AG09309 (cell line): ENCODE measurements around the gene NFKBIA.

Source experiments
- DNase-seq: peaks from one replicate; pipeline ENCODE4 v3.0.0-alpha.2; 2010; ENCODE audit warnings: low read depth
- H3K4me3 ChIP-seq: 2 replicates; pipeline ENCODE4 v1.5.1; 2011; ENCODE audit warnings: mild to moderate bottlenecking, low read depth, low read length, moderate library complexity; ENCODE audit not compliant: control insufficient read depth
- TF ChIP-seq, protein P1 (sequence below): IDR thresholded peaks from 2 replicates; pipeline ENCODE4 v1.5.1; 2011; ENCODE audit warnings: mild to moderate bottlenecking, low read depth, low read length, inconsistent platforms; ENCODE audit not compliant: insufficient read depth, control insufficient read depth; ENCODE audit errors: missing control alignments

Gene NFKBIA

DNA sequence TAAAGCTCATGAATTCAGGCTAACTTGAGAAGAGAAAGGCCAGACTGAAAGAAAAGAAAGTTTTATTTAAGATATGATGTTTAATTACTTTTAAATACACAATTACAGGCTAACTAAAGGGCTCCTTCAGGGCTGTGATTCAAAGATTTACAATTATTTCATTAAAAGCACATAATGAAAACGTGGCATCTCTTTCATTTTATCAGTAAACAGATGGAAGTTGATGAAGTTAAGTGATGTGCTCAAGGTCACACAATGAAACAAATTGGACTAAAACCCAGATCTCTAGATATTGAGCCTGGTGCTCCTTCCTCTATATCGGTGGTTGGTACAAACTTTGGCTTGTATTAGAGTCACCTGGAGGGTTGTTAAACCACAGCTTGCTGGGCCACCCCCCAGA, 13.5 kb upstream of the NFKBIA start:
- TF ChIP-seq, protein P1, sequence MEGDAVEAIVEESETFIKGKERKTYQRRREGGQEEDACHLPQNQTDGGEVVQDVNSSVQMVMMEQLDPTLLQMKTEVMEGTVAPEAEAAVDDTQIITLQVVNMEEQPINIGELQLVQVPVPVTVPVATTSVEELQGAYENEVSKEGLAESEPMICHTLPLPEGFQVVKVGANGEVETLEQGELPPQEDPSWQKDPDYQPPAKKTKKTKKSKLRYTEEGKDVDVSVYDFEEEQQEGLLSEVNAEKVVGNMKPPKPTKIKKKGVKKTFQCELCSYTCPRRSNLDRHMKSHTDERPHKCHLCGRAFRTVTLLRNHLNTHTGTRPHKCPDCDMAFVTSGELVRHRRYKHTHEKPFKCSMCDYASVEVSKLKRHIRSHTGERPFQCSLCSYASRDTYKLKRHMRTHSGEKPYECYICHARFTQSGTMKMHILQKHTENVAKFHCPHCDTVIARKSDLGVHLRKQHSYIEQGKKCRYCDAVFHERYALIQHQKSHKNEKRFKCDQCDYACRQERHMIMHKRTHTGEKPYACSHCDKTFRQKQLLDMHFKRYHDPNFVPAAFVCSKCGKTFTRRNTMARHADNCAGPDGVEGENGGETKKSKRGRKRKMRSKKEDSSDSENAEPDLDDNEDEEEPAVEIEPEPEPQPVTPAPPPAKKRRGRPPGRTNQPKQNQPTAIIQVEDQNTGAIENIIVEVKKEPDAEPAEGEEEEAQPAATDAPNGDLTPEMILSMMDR: no peak
- no peak overlapping the region for H3K4me3 ChIP-seq
- DNase-seq: no peak

DNA sequence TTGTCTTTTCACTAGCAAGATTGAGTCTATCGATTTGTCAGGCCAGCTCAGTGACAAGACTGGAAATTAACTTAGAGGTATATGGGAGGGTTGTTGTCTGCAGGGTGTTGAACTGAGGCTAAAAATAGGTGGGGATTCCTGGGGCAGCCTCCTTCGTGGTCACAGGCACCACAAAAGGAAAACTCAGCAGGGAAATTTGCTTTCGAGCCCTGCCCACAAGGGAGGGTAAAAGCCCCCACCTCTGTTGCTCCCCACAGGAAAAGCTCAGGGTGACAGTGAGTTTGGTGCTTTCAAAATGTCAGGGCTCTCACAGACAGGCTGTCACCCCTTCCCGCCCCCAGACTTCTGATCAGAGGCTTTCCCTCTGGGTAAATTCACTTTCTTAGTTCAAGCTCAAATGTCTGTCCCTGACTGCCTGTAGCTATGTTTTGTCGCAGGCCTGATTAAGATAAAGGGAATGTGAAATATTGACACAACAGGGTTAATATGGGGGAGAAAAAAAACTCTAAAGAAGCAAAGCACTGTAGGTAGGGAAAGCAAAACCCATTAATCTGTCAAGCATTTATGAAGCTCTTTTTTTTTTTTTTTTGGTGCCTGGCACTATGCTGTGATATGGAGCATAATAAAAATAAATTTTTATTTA, 11.7 kb upstream of the NFKBIA start:
- DNase-seq: no peak
- TF ChIP-seq, protein P1: no peak
- no peak overlapping the region for H3K4me3 ChIP-seq

DNA sequence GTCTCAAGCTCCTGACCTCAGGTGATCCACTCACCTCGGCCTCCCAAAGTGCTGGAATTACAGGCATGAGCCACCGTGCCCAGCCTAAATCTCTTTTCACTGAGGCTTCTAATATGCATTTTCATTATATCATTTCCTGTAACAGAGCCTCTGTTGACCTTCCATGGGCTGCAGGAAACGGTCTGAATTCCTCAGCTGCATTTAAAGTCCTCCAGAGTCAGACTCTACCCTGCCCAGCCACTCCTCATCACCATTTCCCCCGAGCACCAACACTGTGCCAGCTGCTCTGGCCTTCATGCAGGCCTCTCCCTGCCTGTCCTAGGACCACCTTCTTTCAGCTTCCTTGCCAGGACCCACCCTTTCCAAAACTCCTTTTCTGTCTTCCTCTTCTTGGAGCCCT, 9.8 kb upstream of the NFKBIA start:
- TF ChIP-seq, protein P1: no peak
- no peak overlapping the region for H3K4me3 ChIP-seq
- no peak for DNase-seq

GRCh38 chr14:35412272-35413056, 7.9 kb upstream of the NFKBIA start:
- no peak overlapping the region for H3K4me3 ChIP-seq
- TF ChIP-seq, protein P1: no peak
- no peak for DNase-seq

- DNase-seq: no peak
- TF ChIP-seq, protein P1: no peak
- no peak overlapping the region for H3K4me3 ChIP-seq
These were observed 6.3 kb upstream of the NFKBIA start for GRCh38 chr14:35410858-35411257.

DNA sequence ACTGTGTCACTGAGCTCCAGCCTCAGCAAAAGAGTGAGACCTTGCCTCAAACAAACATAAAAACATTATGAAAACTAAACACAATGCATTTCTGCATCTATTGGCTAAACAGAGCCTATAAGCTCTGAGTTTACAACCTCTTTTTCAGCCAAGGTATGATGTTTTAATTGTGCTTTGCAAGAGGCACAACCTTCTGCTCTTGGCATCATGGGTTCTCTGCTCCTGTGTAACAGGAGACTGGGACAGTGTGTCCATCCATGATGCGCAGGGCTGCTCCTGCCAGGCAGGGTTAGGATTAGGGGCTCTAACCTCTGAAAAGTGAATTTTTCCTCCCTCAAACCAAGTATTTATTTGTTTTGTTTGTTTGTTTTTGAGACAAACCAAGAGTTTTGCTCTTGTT, 5.0 kb upstream of the NFKBIA start:
- no peak for DNase-seq
- TF ChIP-seq, protein P1: no peak
- no peak overlapping the region for H3K4me3 ChIP-seq

GRCh38 chr14:35408026-35408425, 3.5 kb upstream of the NFKBIA start:
- no peak for DNase-seq
- no peak overlapping the region for H3K4me3 ChIP-seq
- TF ChIP-seq, protein P1: no peak
